ENCODE measurements around the gene C1orf159.
A peak's percentile ranks its signal among the peaks of the same experiment; 100 is the strongest.

C1orf159 gene

GRCh38 chr1:1122981-1123480, 7.1 kb upstream of the C1orf159 start:
- H4K8ac ChIP-seq (ENCODE audit: low read depth, low read length): no peak overlapping the region
- H3K9ac ChIP-seq (ENCODE audit: low read depth, low read length, poor library complexity): no peak overlapping the region
- no peak overlapping the region for H4K91ac ChIP-seq (ENCODE audit: low read depth, low read length, poor library complexity)
- peak overlapping the region; percentile 89 for H2BK12ac ChIP-seq (ENCODE audit: low read length)
- peak overlapping the region in 1 of 2 donors; percentile 65 for H3K4me3 ChIP-seq (ENCODE audit: low read length in 2 of 2)
- H3K9me3 ChIP-seq (replicated peaks in 1 of 2; ENCODE audit: control insufficient read depth in 2 of 2, insufficient read depth in 1 of 2, low read depth in 1 of 2, low read length in 2 of 2): peaks cover 0 to 10% of the 10 kb centered on the region in 2 donors
- peak overlapping the region; percentile 93 for H2AK5ac ChIP-seq (ENCODE audit: low read depth, low read length)
- peak overlapping the region; percentile 22 for H3K14ac ChIP-seq (ENCODE audit: low read length)
- peaks cover 0 to 29% (median 17%) of the 10 kb centered on the region in 3 experiments for H3K27me3 ChIP-seq (ENCODE audit: control insufficient read depth in 3 of 3, insufficient read depth in 3 of 3, low read depth in 1 of 3, low read length in 3 of 3)
- no peaks in the 10 kb centered on the region for H3K4me1 ChIP-seq (ENCODE audit: control insufficient read depth in 2 of 2, insufficient read depth in 1 of 2, low read depth in 1 of 2, low read length in 2 of 2)
- H3K27ac ChIP-seq (replicated peaks; ENCODE audit: low read length): no peak overlapping the region
- H3K18ac ChIP-seq (ENCODE audit: low read length): peak overlapping the region; percentile 83
- peak overlapping the region; percentile 27 for H2BK15ac ChIP-seq (ENCODE audit: low read length)
- H3K79me1 ChIP-seq (ENCODE audit: low read depth, low read length): no peaks in the 10 kb centered on the region
- WGBS, 2 donors (ENCODE audit: extremely low coverage in 2 of 2, insufficient read length in 2 of 2, insufficient replicate concordance in 1 of 2): no CpG with 5 or more reads among the region's 18 CpGs
- H3K4ac ChIP-seq (ENCODE audit: low read length): no peak overlapping the region
- DNase-seq (ENCODE audit: low spot score): no peak
- H2BK5ac ChIP-seq (ENCODE audit: low read length): no peak overlapping the region
- H3K23ac ChIP-seq (ENCODE audit: low read depth, low read length, poor library complexity): peak overlapping the region; percentile 44
- H3K36me3 ChIP-seq (replicated peaks in 1 of 2; ENCODE audit: control insufficient read depth in 2 of 2, insufficient read depth in 2 of 2, low read length in 2 of 2): peaks cover 0 to 4% of the 10 kb centered on the region in 2 donors
- H3K4me2 ChIP-seq (ENCODE audit: insufficient read depth, low read length, poor library complexity, severe bottlenecking): no peak overlapping the region
- H2AFZ ChIP-seq (ENCODE audit: low read length): no peak overlapping the region
- H2BK120ac ChIP-seq (ENCODE audit: low read depth, low read length): no peak overlapping the region

DNA sequence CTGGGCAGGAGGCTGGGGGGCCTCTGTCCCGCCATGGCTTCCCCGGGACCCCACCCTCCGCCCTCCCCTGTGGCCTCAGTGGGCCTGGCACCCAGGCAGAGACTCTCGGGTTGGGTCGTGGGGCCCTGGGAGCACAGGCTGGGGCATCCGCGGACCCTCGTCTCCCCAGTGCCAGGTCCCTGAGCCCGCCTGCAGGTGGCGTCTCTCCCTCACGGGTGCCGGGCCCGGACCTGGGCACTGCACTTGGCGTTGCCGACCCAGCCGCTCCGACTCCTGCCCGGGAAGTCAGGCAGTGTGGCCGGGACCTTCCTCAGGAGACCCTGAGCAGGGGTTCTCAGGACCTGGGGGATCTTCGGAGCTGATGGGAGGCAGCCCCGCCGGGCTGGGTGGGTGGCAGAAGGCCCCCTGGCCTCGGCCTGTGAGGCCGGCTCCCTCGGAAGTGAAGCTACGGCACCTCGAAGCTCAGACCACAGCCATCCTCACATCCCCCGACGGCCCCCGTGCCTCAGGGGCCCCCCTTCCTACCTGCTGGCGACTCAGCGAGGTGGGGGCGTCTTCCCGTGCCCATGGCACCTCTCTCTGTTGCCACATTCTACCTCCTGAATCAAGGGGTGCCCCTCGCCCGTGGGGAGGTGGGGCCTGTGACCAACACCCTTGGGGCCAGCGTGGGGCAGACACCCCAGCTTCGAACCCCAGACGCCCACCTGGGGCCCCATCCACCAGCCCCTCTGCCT, 6.4 kb upstream of the C1orf159 start:
- peak overlapping the region; percentile 65 for H4K8ac ChIP-seq (ENCODE audit: low read depth, low read length)
- H3K23ac ChIP-seq (ENCODE audit: low read depth, low read length, poor library complexity): peak overlapping the region; percentile 85
- no peak overlapping the region for H3K9ac ChIP-seq (ENCODE audit: low read depth, low read length, poor library complexity)
- H3K18ac ChIP-seq (ENCODE audit: low read length): peak overlapping the region; percentile 90
- WGBS, 2 donors (ENCODE audit: extremely low coverage in 2 of 2, insufficient read length in 2 of 2, insufficient replicate concordance in 1 of 2): no CpG with 5 or more reads among the region's 39 CpGs
- H2BK12ac ChIP-seq (ENCODE audit: low read length): no peak overlapping the region
- no peak overlapping the region for H4K91ac ChIP-seq (ENCODE audit: low read depth, low read length, poor library complexity)
- H3K79me1 ChIP-seq (ENCODE audit: low read depth, low read length): no peaks in the 10 kb centered on the region
- peak overlapping the region; percentile 93 for H2AFZ ChIP-seq (ENCODE audit: low read length)
- H3K4me2 ChIP-seq (ENCODE audit: insufficient read depth, low read length, poor library complexity, severe bottlenecking): peak overlapping the region; percentile 25
- peaks cover 0 to 10% of the 10 kb centered on the region in 2 donors for H3K9me3 ChIP-seq (replicated peaks in 1 of 2; ENCODE audit: control insufficient read depth in 2 of 2, insufficient read depth in 1 of 2, low read depth in 1 of 2, low read length in 2 of 2)
- H2BK15ac ChIP-seq (ENCODE audit: low read length): peak overlapping the region; percentile 96
- H3K27ac ChIP-seq (replicated peaks; ENCODE audit: low read length): no peak overlapping the region
- H3K4me1 ChIP-seq (ENCODE audit: control insufficient read depth in 2 of 2, insufficient read depth in 1 of 2, low read depth in 1 of 2, low read length in 2 of 2): no peaks in the 10 kb centered on the region
- no peak overlapping the region for H2BK120ac ChIP-seq (ENCODE audit: low read depth, low read length)
- no peak overlapping the region for H3K4me3 ChIP-seq (ENCODE audit: low read length in 2 of 2)
- peaks cover 0 to 37% (median 25%) of the 10 kb centered on the region in 3 experiments for H3K27me3 ChIP-seq (ENCODE audit: control insufficient read depth in 3 of 3, insufficient read depth in 3 of 3, low read depth in 1 of 3, low read length in 3 of 3)
- peak overlapping the region; percentile 93 for H2AK5ac ChIP-seq (ENCODE audit: low read depth, low read length)
- H3K4ac ChIP-seq (ENCODE audit: low read length): no peak overlapping the region
- peak overlapping the region; percentile 13 for H2BK5ac ChIP-seq (ENCODE audit: low read length)
- peak; percentile 64 for DNase-seq (ENCODE audit: low spot score)
- peaks cover 0 to 4% of the 10 kb centered on the region in 2 donors for H3K36me3 ChIP-seq (replicated peaks in 1 of 2; ENCODE audit: control insufficient read depth in 2 of 2, insufficient read depth in 2 of 2, low read length in 2 of 2)
- H3K14ac ChIP-seq (ENCODE audit: low read length): peak overlapping the region; percentile 38

GRCh38 chr1:1121611-1122077, 5.8 kb upstream of the C1orf159 start:
- Histone ChIP-seq H2BK5ac (ENCODE audit: low read length) (no peak overlapping the region), H3K14ac (ENCODE audit: low read length) (peak overlapping the region; percentile 38), H2AK5ac (ENCODE audit: low read depth, low read length) (peak overlapping the region; percentile 93), H2BK120ac (ENCODE audit: low read depth, low read length) (peak overlapping the region; percentile 78), H3K23ac (ENCODE audit: low read depth, low read length, poor library complexity) (no peak overlapping the region), H4K91ac (ENCODE audit: low read depth, low read length, poor library complexity) (no peak overlapping the region), H3K36me3 (replicated peaks in 1 of 2; ENCODE audit: control insufficient read depth in 2 of 2, insufficient read depth in 2 of 2, low read length in 2 of 2) (peaks cover 0 to 4% of the 10 kb centered on the region in 2 donors), H2AFZ (ENCODE audit: low read length) (peak overlapping the region; percentile 93), H3K4me2 (ENCODE audit: insufficient read depth, low read length, poor library complexity, severe bottlenecking) (no peak overlapping the region), H3K9me3 (replicated peaks in 1 of 2; ENCODE audit: control insufficient read depth in 2 of 2, insufficient read depth in 1 of 2, low read depth in 1 of 2, low read length in 2 of 2) (peaks cover 0 to 10% of the 10 kb centered on the region in 2 donors), H3K27ac (replicated peaks; ENCODE audit: low read length) (no peak overlapping the region), H3K27me3 (ENCODE audit: control insufficient read depth in 3 of 3, insufficient read depth in 3 of 3, low read depth in 1 of 3, low read length in 3 of 3) (peaks cover 0 to 39% (median 30%) of the 10 kb centered on the region in 3 experiments), H3K4me3 (ENCODE audit: low read length in 2 of 2) (no peak overlapping the region), H2BK15ac (ENCODE audit: low read length) (peak overlapping the region; percentile 96), H3K18ac (ENCODE audit: low read length) (peak overlapping the region; percentile 90), H3K4me1 (ENCODE audit: control insufficient read depth in 2 of 2, insufficient read depth in 1 of 2, low read depth in 1 of 2, low read length in 2 of 2) (no peaks in the 10 kb centered on the region), H3K4ac (ENCODE audit: low read length) (no peak overlapping the region), H3K9ac (ENCODE audit: low read depth, low read length, poor library complexity) (no peak overlapping the region), H4K8ac (ENCODE audit: low read depth, low read length) (peak overlapping the region; percentile 65), H2BK12ac (ENCODE audit: low read length) (no peak overlapping the region), H3K79me1 (ENCODE audit: low read depth, low read length) (no peaks in the 10 kb centered on the region)
- no CpG with 5 or more reads among the region's 15 CpGs for WGBS, 2 donors (ENCODE audit: extremely low coverage in 2 of 2, insufficient read length in 2 of 2, insufficient replicate concordance in 1 of 2)
- DNase-seq (ENCODE audit: low spot score): no peak

DNA sequence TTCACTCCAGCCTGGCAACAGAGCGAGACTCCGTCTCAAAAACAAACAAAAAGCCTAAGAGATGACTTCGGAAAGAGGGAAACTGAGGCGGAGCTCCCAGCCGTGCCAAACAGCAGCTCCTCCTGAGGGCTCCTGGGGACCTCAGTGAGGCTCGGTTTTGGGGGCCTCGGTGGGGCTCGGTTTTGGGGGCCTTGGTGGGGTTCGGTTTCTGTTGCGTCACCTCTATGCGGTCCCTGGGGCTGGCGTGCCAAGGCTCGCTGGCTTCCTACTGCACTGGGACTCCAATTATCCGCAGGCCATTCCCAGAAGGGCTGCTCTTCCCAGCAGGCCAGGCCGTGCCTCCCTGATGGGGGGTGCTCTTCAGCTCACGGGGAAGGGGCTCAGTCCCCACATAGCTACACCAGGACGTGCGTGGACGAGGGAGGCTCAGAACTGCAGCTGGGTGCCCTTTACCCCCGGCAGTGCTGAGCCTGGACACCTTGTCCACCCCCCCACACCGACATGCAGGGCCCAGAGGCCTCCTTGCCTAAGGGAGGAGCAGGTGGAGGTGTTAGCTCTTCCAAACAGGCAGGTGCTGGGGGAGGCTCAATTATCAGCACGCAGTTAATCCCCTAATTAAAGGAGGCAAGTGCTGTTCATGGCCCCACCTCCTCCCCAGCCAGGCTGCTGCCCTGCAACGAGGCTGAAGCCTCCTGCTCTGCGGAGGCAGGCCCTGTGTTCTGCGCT, 5.1 kb upstream of the C1orf159 start:
- no peak overlapping the region for H2BK5ac ChIP-seq (ENCODE audit: low read length)
- H3K27ac ChIP-seq (replicated peaks; ENCODE audit: low read length): no peak overlapping the region
- no peak overlapping the region for H4K91ac ChIP-seq (ENCODE audit: low read depth, low read length, poor library complexity)
- no peak overlapping the region for H3K9ac ChIP-seq (ENCODE audit: low read depth, low read length, poor library complexity)
- H3K4me1 ChIP-seq (ENCODE audit: control insufficient read depth in 2 of 2, insufficient read depth in 1 of 2, low read depth in 1 of 2, low read length in 2 of 2): no peaks in the 10 kb centered on the region
- WGBS, 2 donors (ENCODE audit: extremely low coverage in 2 of 2, insufficient read length in 2 of 2, insufficient replicate concordance in 1 of 2): no CpG with 5 or more reads among the region's 25 CpGs
- no peak overlapping the region for H3K14ac ChIP-seq (ENCODE audit: low read length)
- H3K27me3 ChIP-seq (ENCODE audit: control insufficient read depth in 3 of 3, insufficient read depth in 3 of 3, low read depth in 1 of 3, low read length in 3 of 3): peaks cover 0 to 39% (median 31%) of the 10 kb centered on the region in 3 experiments
- peak overlapping the region; percentile 96 for H2BK15ac ChIP-seq (ENCODE audit: low read length)
- peaks cover 0 to 4% of the 10 kb centered on the region in 2 donors for H3K36me3 ChIP-seq (replicated peaks in 1 of 2; ENCODE audit: control insufficient read depth in 2 of 2, insufficient read depth in 2 of 2, low read length in 2 of 2)
- H3K4me2 ChIP-seq (ENCODE audit: insufficient read depth, low read length, poor library complexity, severe bottlenecking): no peak overlapping the region
- no peak overlapping the region for H3K23ac ChIP-seq (ENCODE audit: low read depth, low read length, poor library complexity)
- H3K79me1 ChIP-seq (ENCODE audit: low read depth, low read length): no peaks in the 10 kb centered on the region
- peak overlapping the region; percentile 13 for H3K18ac ChIP-seq (ENCODE audit: low read length)
- DNase-seq (ENCODE audit: low spot score): no peak
- H3K4me3 ChIP-seq (ENCODE audit: low read length in 2 of 2): no peak overlapping the region
- peak overlapping the region; percentile 91 for H2AK5ac ChIP-seq (ENCODE audit: low read depth, low read length)
- H4K8ac ChIP-seq (ENCODE audit: low read depth, low read length): no peak overlapping the region
- no peak overlapping the region for H2AFZ ChIP-seq (ENCODE audit: low read length)
- H3K9me3 ChIP-seq (replicated peaks in 1 of 2; ENCODE audit: control insufficient read depth in 2 of 2, insufficient read depth in 1 of 2, low read depth in 1 of 2, low read length in 2 of 2): peaks cover 0 to 10% of the 10 kb centered on the region in 2 donors
- H2BK12ac ChIP-seq (ENCODE audit: low read length): no peak overlapping the region
- H2BK120ac ChIP-seq (ENCODE audit: low read depth, low read length): no peak overlapping the region
- H3K4ac ChIP-seq (ENCODE audit: low read length): no peak overlapping the region
